Ascending aorta (tissue), 2 donors: ENCODE data around the gene FSTL5. TPM values are rescaled to one million over a fixed set of nuclear protein-coding genes. Genes with fewer than 3 reads are reported as not detected.

Source experiments
- DNase-seq, 2 donors: peaks; one replicate each; pipeline ENCODE4 v3.0.0-alpha.2; 2019; ENCODE audit warnings: low spot score in 2 of 2
- H3K27ac ChIP-seq, 2 donors: fragments of 200-600 bp; sonication (generic); one replicate each; pipeline ENCODE4 v1.5.1; 2016 to 2017; ENCODE audit warnings: mild to moderate bottlenecking in 1 of 2
- H3K27me3 ChIP-seq: fragments of 200-600 bp; sonication (generic); one replicate; pipeline ENCODE4 v1.5.1; 2017
- H3K36me3 ChIP-seq, 2 donors: fragments of 200-600 bp; sonication (generic); one replicate each; pipeline ENCODE4 v1.5.1; 2016
- H3K4me1 ChIP-seq, 2 donors: fragments of 200-600 bp; sonication (generic); one replicate each; pipeline ENCODE4 v1.5.1; 2016 to 2017; ENCODE audit warnings: mild to moderate bottlenecking in 1 of 2
- H3K4me3 ChIP-seq, 2 donors: fragments of 200-600 bp; sonication (generic); one replicate each; pipeline ENCODE4 v1.5.1; 2016 to 2017; ENCODE audit warnings: mild to moderate bottlenecking in 1 of 2
- H3K9me3 ChIP-seq, 2 donors: fragments of 200-600 bp; sonication (generic); one replicate each; pipeline ENCODE4 v1.5.1; 2016
- intact Hi-C: fragments of 100-400 bp; cut with DNase I; formaldehyde crosslinking; loops from one replicate; pipeline ENCODE4 v1.15.1; 2023
- total RNA-seq: library from RNA; depleted of rRNA; stranded (reverse); fragments of >200 nt; gene quantifications from one replicate; pipeline ENCODE4 v1.1.0, GENCODE V29; 2016
- TF ChIP-seq, protein P1 (sequence below), 3 experiments: fragments of 200-600 bp in 2 of 3; fragments of 450-650 bp in 1 of 3; sonication (generic) in 2 of 3; IDR thresholded peaks; one replicate each; pipeline ENCODE4 v1.5.1; 2016 to 2019; ENCODE audit warnings: antibody characterized with exemption in 3 of 3, mild to moderate bottlenecking in 1 of 3, moderate library complexity in 1 of 3

Gene FSTL5
- total RNA-seq, 1 donor from 2014 or later: not detected

- Histone ChIP-seq H3K36me3 (no peaks in the 10 kb centered on the region), H3K27me3 (no peaks in the 10 kb centered on the region), H3K4me1 (no peaks in the 10 kb centered on the region), H3K27ac (no peak overlapping the region), H3K4me3 (no peak overlapping the region), H3K9me3 (no peaks in the 10 kb centered on the region)
- TF ChIP-seq, protein P1, sequence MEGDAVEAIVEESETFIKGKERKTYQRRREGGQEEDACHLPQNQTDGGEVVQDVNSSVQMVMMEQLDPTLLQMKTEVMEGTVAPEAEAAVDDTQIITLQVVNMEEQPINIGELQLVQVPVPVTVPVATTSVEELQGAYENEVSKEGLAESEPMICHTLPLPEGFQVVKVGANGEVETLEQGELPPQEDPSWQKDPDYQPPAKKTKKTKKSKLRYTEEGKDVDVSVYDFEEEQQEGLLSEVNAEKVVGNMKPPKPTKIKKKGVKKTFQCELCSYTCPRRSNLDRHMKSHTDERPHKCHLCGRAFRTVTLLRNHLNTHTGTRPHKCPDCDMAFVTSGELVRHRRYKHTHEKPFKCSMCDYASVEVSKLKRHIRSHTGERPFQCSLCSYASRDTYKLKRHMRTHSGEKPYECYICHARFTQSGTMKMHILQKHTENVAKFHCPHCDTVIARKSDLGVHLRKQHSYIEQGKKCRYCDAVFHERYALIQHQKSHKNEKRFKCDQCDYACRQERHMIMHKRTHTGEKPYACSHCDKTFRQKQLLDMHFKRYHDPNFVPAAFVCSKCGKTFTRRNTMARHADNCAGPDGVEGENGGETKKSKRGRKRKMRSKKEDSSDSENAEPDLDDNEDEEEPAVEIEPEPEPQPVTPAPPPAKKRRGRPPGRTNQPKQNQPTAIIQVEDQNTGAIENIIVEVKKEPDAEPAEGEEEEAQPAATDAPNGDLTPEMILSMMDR (IDR thresholded peaks at IDR 0.05): no peak
- DNase-seq: no peak
- intact Hi-C loops: no loop called here
These were observed 125.7 kb downstream of the FSTL5 start for GRCh38 chr4:162038112-162038511.

DNA sequence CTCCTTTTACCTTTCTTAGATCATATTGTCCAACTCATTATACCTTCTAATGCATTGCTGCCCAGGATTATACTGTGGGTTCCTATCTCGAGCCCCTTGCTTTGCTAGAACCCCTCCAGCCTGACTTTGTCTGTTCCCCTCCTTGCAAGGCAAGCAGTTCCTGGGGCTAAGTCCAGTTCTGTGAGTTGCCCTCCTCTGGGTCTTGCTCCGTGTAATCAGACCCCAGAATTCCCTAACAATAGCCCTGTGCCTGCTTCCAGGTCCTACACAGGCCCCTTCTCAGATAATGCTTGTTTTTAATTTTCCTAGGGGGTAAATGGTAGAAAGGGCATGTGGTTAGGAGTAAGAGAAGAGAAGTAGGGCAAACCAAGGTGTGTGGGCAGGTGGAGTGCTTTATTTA lies 145.9 kb downstream of the FSTL5 start:
- DNase-seq: no peak
- TF ChIP-seq, protein P1 (IDR thresholded peaks at IDR 0.05): no peak
- Histone ChIP-seq H3K27ac (no peak overlapping the region), H3K36me3 (no peaks in the 10 kb centered on the region), H3K9me3 (no peaks in the 10 kb centered on the region), H3K4me1 (no peaks in the 10 kb centered on the region), H3K27me3 (no peaks in the 10 kb centered on the region), H3K4me3 (no peak overlapping the region)
- intact Hi-C loops: no loop called here

- no peak for DNase-seq
- intact Hi-C loops: no loop called here
These were observed 146.8 kb downstream of the FSTL5 start for GRCh38 chr4:162016991-162017390.

GRCh38 chr4:162016219-162016618 lies 147.6 kb downstream of the FSTL5 start:
- no peak for DNase-seq

More at GRCh38 chr4:162016991-162017390, 146.8 kb downstream of the FSTL5 start:
- Histone ChIP-seq H3K4me1 (no peaks in the 10 kb centered on the region), H3K36me3 (no peaks in the 10 kb centered on the region), H3K27ac (no peak overlapping the region), H3K4me3 (no peak overlapping the region), H3K27me3 (no peaks in the 10 kb centered on the region), H3K9me3 (no peaks in the 10 kb centered on the region)
- TF ChIP-seq, protein P1 (IDR thresholded peaks at IDR 0.05): no peak

GRCh38 chr4:162015090-162015489 lies 148.7 kb downstream of the FSTL5 start:
- intact Hi-C loops: no loop called here
- no peak overlapping the region for H3K4me3 ChIP-seq
- TF ChIP-seq, protein P1 (IDR thresholded peaks at IDR 0.05): no peak
- no peaks in the 10 kb centered on the region for H3K9me3 ChIP-seq
- no peaks in the 10 kb centered on the region for H3K36me3 ChIP-seq
- DNase-seq: no peak
- H3K4me1 ChIP-seq: no peaks in the 10 kb centered on the region
- H3K27me3 ChIP-seq: no peaks in the 10 kb centered on the region
- no peak overlapping the region for H3K27ac ChIP-seq

More at GRCh38 chr4:162016219-162016618, 147.6 kb downstream of the FSTL5 start:
- H3K27ac ChIP-seq: no peak overlapping the region
- no peaks in the 10 kb centered on the region for H3K4me1 ChIP-seq
- TF ChIP-seq, protein P1 (IDR thresholded peaks at IDR 0.05): no peak
- H3K9me3 ChIP-seq: no peaks in the 10 kb centered on the region
- H3K36me3 ChIP-seq: no peaks in the 10 kb centered on the region
- H3K4me3 ChIP-seq: no peak overlapping the region
- intact Hi-C loops: no loop called here
- no peaks in the 10 kb centered on the region for H3K27me3 ChIP-seq

- DNase-seq: no peak
- no peaks in the 10 kb centered on the region for H3K4me1 ChIP-seq
- no peak overlapping the region for H3K27ac ChIP-seq
- no peaks in the 10 kb centered on the region for H3K9me3 ChIP-seq
- no peak overlapping the region for H3K4me3 ChIP-seq
- no peaks in the 10 kb centered on the region for H3K27me3 ChIP-seq
- TF ChIP-seq, protein P1 (IDR thresholded peaks at IDR 0.05): no peak
- H3K36me3 ChIP-seq: no peaks in the 10 kb centered on the region
- intact Hi-C loops: no loop called here
These were observed 152.7 kb downstream of the FSTL5 start for GRCh38 chr4:162011089-162011488.
